ENCODE measurements around the gene TIMP4.

TIMP4 gene

DNA sequence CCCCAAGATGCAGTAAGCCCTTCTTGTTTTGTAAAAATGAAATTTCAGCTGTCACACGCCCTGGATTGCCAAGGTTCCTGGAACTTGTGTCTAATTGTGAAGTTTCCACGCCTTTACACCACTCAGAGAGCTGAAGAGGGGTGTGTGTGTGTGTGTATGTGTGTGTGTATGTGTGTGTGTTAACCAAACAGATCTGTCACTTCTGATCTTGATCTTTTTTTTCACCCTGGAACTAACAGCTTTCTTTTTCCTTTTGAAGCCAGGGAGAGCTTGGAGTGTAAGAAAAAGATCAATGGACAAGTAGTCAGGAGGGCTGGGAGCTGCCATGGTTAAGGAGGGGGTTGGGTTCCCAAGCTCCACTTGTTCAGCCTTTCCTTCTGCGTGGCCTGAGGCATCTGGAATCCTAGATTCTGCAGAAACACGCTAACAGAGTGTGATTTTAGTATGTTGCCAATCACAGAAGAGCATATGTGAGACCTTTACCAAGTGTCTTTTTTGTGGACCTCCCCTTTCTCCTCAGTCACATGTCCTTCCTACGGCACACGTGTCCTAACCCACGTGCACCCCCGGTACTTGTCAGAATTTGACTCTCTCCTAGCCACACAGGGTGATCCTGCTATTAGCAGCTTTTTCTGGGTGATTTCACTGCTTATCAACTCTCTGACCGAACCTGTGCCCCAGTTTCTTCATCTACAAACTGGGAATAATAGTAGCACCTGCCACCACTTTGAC is 11.5 kb downstream of the TIMP4 start:
- DNase-seq: no peak

DNA sequence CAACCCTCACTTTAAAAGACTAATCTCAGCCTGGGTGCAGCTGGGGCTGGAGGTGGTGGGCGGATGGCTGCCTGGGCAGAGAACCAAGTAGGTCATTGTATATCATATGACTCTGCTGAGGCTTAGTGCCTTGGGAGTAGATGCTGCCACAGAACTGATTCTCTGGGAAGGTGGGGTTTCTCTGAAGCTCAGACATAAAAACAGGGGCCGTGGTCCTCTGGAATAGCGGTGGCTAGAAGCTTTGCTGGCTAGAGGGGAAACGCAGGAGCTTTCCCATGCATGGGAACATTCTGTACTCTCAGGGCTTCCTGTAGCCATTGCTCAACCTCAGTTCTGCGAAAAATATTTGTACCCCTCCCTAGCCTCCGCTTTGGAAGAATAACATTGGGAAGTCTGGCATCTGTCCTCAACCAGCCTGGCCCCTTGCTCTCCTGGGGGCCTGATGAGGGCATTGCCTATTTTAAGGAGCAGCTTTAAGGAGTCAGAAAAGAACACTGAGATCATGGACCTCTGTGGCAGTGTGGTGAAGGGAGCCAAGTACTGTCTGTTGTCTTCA is 14.7 kb downstream of the TIMP4 start:
- no peak for DNase-seq

DNA sequence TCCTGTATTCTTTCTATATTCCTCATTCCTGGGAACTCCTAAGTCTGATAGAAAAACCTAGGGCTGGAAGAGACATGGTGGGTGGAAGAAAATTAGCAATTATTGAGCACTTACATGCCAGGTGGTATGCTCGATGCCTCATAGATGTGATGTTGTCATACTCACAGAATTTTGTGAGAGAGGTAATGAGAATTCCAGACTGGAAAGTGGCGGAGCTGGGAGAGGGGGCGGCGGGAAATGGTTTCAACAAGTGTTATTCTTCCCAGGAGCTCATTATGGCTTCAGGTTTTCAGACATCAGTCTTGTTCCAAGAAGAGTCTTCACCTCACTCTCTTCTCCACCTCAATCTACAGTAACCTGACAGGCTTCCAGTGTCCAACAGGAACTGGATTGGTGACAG is 16.2 kb downstream of the TIMP4 start:
- DNase-seq: no peak

DNA sequence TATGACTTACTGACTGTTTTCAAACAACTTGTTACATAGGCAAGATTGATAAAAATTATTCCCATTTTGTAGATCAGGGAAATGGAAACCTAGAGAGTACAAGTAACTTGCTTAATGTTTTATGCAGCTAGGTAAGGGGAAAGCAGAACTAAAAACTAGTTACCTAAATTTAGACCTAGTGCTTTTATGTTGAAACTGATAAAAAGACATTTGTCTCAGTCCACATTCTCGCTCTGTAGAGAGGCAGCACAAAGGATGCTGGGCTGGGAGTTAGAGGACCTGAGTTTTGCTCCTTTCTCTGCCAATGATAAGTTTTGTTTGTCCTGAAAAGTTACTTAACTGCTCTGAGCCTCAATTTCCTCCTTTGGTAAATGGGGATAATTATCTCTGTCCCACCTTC is 17.4 kb downstream of the TIMP4 start:
- DNase-seq: no peak

DNA sequence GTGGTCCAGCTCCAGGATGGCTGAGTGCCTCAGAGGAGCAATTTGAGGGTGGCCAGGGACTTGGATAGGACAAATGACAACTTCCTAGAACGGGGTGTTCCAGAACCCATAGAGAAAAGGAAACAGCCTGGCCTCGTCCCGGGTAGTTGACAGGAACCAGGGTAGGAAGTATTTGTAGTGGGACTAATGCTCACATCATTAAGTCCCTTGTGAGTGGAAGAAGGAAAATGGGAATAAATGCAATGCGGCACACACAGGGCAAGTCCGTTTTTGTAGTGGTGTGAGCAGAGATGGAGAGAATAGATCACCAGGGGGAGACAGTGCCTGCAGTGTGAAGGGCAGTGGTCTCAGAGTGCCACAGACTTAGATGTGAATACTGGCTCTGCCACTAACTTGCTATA is 19.6 kb downstream of the TIMP4 start:
- DNase-seq: peak in 1 of 5 donors; percentile 51

DNA sequence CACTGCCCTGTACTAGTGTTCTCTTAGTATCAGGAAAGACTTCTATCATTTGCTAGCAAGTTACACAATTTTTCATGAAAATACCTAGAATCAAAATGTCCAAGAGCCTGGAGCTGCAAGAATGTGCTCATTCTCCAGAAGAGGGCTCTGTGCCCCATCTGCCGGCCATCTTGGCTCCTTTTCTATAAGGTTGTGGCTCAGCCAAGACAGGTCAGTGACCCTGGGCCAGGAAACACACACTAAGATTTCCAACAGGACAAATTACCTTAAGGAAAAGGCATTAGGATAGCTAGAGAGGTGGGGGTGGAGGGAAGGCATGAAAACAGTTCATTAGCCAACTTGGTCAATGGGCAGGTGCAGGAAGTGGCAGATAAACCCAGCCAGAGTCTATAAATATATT is 20.7 kb downstream of the TIMP4 start:
- peak in 1 of 5 donors; percentile 46 for DNase-seq

DNA sequence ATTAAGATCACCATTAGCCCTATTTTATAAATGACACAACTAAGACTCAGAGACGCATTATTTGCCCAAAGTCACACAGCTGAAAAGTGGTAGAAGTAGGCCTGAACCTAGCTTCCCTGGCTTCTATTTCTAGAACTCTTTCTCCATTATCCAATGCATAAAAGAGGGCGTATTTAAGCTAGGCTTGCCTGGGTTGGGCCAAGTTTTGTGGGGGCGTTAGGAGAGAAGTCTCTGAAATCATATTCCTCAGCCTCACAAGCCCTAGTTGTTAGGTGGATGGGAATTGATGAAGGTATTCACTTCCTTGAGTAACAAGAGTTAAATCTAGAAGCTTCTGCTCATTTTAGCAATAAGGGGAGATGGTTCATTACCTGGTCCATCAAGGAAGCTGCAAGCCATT is 22.3 kb downstream of the TIMP4 start:
- DNase-seq: no peak

DNA sequence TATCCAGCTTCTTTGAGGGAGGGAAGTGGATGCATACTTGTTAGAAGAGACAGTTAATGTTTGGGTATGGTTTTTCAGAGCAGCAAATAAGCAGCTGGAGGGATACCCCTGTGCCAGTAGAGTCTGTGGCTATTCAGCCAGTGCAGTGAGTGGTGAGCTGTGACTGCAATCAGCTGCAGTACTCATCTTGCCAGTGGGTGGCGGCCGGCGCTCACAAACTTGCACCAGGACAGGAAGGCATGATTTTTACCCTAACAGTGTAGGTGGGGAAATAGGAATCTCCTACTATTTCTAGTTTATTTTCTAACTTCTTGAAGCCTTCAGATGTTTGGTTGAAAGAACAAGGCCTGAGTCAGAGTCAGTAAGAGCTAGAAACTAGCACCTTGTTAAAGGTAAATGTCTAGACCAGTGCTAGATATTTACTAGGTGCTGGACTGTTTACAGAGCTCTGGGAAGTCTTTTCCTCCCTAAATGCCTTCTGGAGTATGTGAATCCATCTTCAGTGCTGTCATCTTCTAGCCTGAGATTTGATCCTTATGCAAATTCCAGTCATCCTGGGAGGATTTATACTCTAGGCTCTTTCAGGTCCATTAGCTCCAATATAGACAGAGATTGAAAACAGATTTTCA is 23.6 kb downstream of the TIMP4 start:
- peak in 4 of 5 donors; percentile 21 to 59 (median 36) for DNase-seq

DNA sequence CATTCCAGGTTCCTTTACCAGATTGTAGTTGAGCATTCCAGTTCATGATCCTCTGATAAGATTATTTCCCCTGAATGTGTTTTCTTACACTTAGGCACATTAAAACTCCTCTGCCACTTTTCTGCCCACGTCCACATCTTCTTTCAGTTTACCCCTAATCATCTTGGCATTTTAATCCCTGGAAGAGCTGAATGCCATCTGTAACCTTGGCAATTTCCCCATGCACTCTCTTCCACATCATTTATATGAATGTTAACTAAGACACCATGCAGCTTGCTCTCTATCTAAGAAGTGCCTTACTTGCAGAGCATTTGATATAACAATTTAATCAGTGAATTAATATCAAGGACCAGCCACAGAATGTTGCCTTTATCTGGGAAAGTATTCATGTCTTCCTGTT is 25.8 kb downstream of the TIMP4 start:
- no peak for DNase-seq

DNA sequence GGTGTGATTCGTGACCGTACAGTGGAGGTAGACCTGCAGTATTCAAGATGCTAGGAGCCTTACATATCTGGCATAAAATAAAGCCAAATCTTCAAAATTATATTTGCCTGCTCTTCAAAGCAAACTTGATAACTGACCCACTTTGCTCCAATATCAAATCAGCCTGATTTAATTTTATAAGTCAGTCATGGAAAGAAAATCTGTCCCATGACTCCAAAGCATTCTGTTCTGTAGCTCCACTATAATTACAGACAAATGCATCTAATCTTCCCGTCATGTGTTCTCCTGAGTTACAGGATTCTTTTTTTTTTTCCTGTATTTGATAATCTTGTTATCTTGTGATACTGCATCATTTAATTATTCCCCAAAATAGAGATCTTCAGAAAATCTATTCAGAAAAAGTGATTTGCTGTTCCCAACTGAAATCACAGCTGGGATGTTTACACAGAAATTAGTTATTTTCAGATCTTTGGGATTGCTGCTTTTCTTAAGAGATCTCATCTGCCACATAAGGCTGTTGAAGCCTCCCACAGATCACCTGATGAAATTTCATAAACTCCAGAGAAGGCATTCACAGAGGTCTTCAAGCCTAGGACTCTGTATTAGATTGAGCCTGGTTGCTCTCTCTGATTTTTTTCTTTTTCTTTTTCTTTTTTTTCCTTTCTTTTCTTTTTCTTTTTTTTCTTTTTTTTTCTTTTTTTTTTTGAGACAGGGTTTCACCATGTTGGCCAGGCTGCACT is 27.2 kb downstream of the TIMP4 start:
- DNase-seq: no peak

DNA sequence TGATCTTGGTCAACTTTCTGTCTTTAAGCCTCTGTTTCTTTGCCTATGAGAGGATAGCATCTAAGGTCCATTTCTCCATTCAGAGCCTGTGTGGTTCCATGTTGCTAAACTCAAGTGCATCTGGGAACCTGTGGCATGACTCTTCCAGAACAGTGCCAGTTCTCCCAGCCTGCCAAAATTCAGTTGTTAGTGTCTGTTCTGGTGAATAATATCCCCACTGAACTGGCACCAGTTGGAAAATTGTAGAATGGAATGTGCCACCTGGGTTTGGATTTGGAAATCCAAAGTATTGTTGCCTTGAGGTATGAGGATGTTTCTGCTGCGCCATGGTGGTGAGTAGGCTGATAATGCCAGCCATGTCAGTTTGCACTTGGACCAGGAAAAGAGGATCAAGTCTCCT is 31.3 kb downstream of the TIMP4 start:
- DNase-seq: no peak

DNA sequence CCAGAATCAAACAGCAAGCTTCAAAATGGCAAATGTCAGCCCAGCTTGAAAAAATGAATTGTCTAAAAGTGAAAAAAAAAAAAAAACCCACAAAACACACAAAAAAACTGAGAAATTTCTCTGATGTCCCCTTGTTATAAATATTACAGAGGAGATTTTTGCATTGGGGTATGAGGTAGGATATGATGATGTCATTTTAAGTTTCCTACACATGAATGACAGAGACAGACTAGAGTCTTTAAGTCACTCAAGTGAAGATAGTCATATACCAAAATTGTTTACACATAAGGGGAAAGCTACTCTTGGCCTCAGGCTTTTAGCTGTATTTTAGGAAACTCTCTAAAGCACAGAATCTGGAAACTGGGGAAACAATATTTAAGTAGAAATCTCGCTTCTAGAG is 32.9 kb downstream of the TIMP4 start:
- no peak for DNase-seq

DNA sequence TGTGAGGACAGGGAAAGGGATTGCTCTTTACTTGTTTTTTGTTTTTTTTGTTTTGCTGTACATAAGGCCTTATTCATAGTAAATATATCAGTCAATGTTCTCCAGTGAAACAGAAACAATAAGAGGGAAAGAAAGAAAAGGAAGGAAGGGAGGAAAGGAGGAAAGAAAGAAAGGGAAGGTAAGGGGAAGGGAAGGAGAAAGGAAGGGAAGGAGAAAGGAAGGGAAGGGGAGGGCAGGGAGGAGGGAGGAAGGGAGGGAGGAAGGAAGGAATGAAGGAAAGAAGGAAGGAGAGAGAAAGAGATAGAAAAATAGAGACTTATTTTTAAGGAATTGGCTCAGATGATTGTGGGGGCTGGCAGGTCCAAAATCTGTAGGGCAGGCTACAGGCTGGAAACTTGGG is 37.2 kb downstream of the TIMP4 start:
- no peak for DNase-seq

DNA sequence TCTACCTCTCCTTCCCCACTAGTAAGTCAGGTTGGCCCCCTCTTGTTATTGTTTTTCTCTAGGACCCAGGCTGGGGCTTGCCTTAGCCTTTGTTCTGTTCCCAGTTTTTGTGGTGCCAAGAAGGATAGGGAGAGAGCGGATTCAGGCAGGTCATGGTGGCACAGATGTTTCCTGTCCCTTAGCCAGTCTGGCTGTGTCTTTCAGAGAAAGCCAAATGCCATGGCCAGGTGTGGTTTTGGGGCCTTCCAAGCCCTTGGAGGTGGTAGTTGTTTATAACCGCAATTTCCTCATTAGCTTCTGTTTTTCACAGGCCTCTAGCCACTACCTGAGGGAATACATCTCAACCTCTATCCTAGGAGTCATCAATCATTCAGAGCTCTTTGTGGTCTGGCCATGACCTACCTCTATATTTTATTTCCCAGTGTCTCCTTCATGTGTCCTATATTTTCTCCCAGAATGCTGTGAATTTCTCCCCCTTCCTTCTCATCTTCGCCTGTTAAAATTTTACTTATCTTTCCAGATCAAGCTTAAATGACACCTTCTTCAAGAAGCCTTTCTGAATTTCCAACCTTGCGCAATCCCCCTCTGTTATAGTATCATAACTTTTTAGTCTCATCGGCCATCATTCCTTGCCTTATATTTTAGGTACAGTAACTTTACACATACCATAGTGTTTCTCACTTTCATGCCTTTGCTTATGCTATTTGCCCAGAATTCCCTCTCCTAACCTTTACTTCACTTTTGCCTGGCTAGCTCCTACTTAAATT is 38.2 kb downstream of the TIMP4 start:
- no peak for DNase-seq

DNA sequence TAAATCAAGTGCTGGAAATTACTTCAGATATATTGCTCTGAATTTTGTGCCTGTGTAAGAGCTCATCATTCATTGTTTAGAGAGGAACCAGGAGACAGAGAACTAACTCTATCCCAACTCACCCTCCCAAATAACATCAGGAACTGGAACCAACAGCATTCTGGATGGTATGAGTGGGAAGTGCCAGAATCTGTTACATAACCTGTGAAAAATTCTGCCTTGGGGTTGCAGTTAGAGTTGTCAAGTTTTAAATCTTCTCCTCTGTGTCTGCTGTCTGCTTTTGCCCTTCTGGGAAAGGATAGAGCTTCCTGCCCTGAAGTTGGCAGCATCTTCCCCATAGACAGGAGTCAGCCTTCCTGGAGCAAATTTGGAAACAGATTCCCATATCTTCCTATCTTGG is 41.2 kb downstream of the TIMP4 start:
- no peak for DNase-seq

DNA sequence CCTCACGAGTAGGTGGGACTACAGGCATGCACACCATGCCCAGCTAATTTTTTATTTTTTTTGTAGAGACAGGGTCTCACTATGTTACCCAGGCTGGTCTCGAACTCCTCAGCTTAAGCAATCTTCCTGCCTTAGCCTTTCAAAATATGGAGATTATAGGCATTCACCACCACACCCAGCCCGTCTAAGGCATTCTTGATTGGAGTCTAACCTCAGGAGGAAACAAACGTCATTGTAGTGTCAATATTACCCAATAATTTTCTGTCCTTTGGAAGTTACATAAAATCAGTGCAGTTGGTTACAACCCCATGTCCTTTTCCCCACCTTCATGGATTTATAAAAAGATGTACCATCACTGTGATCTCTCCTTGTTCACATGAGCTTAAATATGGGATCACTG is 41.8 kb downstream of the TIMP4 start:
- DNase-seq: no peak

DNA sequence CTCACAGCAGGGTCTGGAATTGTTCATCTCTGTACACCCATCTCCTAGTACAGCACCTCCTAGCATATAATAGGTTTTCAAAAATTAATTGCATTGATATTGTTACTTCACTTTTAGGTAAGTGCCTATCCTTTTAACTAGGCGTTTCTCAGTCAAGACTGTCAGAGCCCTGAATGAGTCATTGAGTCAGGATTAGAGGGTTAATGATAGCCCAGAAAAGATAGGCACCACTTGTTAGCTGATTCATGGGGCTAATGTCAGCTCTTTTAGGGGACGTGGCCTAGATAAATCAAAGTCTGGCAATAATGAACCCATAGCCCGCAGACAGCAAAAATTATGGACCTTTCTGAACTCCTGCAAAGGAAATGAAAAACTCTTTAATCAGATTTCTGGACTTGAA is 42.9 kb downstream of the TIMP4 start:
- DNase-seq: no peak

DNA sequence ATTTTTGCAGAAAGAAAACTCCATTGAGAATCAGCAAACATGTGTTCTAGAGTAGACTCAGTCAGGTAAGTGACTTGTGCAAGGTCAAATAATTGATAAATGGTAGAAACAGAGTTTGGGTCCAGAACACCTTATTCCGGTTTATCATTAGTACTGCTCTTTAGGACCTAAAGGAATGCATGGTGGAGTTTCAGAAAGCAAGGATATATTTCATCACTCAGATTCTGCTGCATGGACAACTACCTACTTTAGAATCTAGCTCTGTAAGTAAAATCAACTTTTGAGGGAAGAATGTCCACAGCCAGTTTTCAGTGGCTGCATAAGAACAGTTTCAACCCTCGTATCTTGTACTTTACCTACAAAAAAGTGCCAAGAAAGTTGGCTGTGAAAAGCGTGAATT is 43.6 kb downstream of the TIMP4 start:
- DNase-seq: no peak

DNA sequence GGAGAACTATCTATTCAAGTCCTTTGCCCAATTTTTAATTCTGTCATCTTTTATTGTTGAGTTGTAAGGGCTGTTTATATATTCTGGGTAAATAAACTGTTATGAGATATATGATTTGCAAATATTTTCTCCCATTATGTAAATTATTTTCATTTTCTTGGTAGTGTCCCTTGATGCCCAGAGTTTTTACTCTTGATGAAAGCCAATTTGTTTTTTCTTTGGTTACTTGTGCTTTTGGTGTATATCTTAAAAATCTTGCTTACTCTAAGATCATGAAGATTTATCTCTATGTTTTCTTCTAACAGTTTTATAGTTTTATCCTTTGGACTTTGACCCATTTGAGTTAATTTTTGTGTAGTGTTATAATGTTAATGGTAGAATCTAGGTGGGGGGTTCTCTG is 44.5 kb downstream of the TIMP4 start:
- no peak for DNase-seq

DNA sequence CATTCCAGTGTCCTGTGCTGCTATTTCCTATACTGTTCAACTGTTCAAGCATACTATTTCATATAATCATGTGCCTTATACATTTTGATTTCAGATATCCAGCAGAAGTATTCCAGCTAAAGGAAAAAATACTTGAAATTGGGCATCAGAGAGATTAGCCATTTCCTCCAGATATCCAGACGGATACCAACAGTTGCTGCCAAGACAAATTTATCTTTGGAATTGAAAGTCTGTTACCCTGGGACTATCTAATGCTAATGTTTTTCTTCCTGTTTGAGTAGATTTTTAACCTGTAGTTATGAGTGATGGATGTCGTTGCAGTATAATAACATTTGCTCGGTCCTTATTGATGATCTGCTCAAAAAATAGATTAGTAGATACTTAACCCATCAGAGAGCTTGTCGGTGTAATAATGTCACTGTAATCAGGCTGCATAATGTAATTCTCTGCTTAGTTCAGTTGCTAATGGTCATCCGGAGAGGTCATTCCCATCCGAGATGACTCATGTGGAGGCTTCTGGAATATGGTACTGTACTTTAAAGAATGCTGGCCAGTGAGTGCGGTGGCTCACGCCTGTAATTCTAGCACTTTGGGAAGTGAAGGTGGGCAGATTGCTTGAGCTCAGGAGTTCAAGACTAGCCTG is 51.5 kb downstream of the TIMP4 start:
- no peak for DNase-seq
